Mesothelial cell of epicardium (in vitro differentiated cells): ENCODE measurements around the gene TMEM108. TPM values are rescaled to one million over a fixed set of nuclear protein-coding genes. Genes with fewer than 3 reads are reported as not detected.

Source experiments
- DNase-seq, 2 experiments: peaks; one replicate each; pipeline ENCODE4 v3.0.0; 2021; ENCODE audit warnings: low spot score in 2 of 2; ENCODE audit not compliant: unreplicated experiment in 2 of 2
- H3K27ac Mint-ChIP-seq: 2 replicates; pipeline ENCODE4 v1.8.0; 2021; ENCODE audit warnings: mixed read lengths
- H3K27me3 Mint-ChIP-seq: 2 replicates; pipeline ENCODE4 v1.8.0; 2021; ENCODE audit warnings: low read depth, mixed read lengths
- H3K36me3 Mint-ChIP-seq: 2 replicates; pipeline ENCODE4 v1.8.0; 2021; ENCODE audit warnings: mixed read lengths
- H3K4me1 Mint-ChIP-seq: 2 replicates; pipeline ENCODE4 v1.8.0; 2021; ENCODE audit warnings: mixed read lengths
- H3K4me3 Mint-ChIP-seq: 2 replicates; pipeline ENCODE4 v1.8.0; 2021; ENCODE audit warnings: mild to moderate bottlenecking, moderate library complexity, mixed read lengths
- H3K9me3 Mint-ChIP-seq: 2 replicates; pipeline ENCODE4 v1.8.0; 2021; ENCODE audit warnings: mixed read lengths
- CTCF ChIP-seq: fragments of 200-600 bp; sonication (generic); IDR thresholded peaks from one replicate; pipeline ENCODE4 v1.5.0; 2021; ENCODE audit warnings: antibody characterized with exemption; ENCODE audit not compliant: unreplicated experiment
- total RNA-seq: library from RNA; stranded (reverse); gene quantifications from 3 replicates; pipeline ENCODE4 v1.2.1, GENCODE V29; 2021

Gene TMEM108
- total RNA-seq, 1 donor from 2014 or later: 17.3 TPM

GRCh38 chr3:133016838-133017309 is 21.3 kb upstream of the TMEM108 start:
- H3K4me3 Mint-ChIP-seq: no peak overlapping the region
- H3K36me3 Mint-ChIP-seq: peaks cover 2% of the 10 kb centered on the region
- peaks cover 14% of the 10 kb centered on the region for H3K4me1 Mint-ChIP-seq
- no peak overlapping the region for H3K27ac Mint-ChIP-seq
- peaks cover 45% of the 10 kb centered on the region for H3K27me3 Mint-ChIP-seq
- no peak for DNase-seq
- TF ChIP-seq CTCF: no peak
- peaks cover 7% of the 10 kb centered on the region for H3K9me3 Mint-ChIP-seq

GRCh38 chr3:133018921-133019320 is 19.3 kb upstream of the TMEM108 start:
- peaks cover 62% of the 10 kb centered on the region for H3K27me3 Mint-ChIP-seq
- no peaks in the 10 kb centered on the region for H3K9me3 Mint-ChIP-seq
- no peaks in the 10 kb centered on the region for H3K36me3 Mint-ChIP-seq
- DNase-seq: no peak
- TF ChIP-seq CTCF: no peak
- H3K27ac Mint-ChIP-seq: no peak overlapping the region
- H3K4me3 Mint-ChIP-seq: no peak overlapping the region
- H3K4me1 Mint-ChIP-seq: peaks cover 14% of the 10 kb centered on the region

- DNase-seq: no peak
- H3K4me3 Mint-ChIP-seq: no peak overlapping the region
- H3K36me3 Mint-ChIP-seq: no peaks in the 10 kb centered on the region
- no peak for TF ChIP-seq CTCF
- H3K27ac Mint-ChIP-seq: no peak overlapping the region
- H3K9me3 Mint-ChIP-seq: no peaks in the 10 kb centered on the region
- peaks cover 10% of the 10 kb centered on the region for H3K4me1 Mint-ChIP-seq
- peaks cover 75% of the 10 kb centered on the region for H3K27me3 Mint-ChIP-seq
Observed at GRCh38 chr3:133021206-133021605, 17.0 kb upstream of the TMEM108 start.

GRCh38 chr3:133023362-133023761 is 14.8 kb upstream of the TMEM108 start:
- H3K9me3 Mint-ChIP-seq: no peaks in the 10 kb centered on the region
- no peak overlapping the region for H3K27ac Mint-ChIP-seq
- no peak overlapping the region for H3K4me3 Mint-ChIP-seq
- no peak for DNase-seq
- no peak for TF ChIP-seq CTCF
- H3K27me3 Mint-ChIP-seq: peaks cover 87% of the 10 kb centered on the region
- H3K36me3 Mint-ChIP-seq: no peaks in the 10 kb centered on the region
- no peaks in the 10 kb centered on the region for H3K4me1 Mint-ChIP-seq

- no peak for DNase-seq
- no peaks in the 10 kb centered on the region for H3K36me3 Mint-ChIP-seq
- TF ChIP-seq CTCF: no peak
- no peaks in the 10 kb centered on the region for H3K9me3 Mint-ChIP-seq
- peaks cover 86% of the 10 kb centered on the region for H3K27me3 Mint-ChIP-seq
- H3K27ac Mint-ChIP-seq: no peak overlapping the region
- no peak overlapping the region for H3K4me3 Mint-ChIP-seq
- no peaks in the 10 kb centered on the region for H3K4me1 Mint-ChIP-seq
Observed at GRCh38 chr3:133025546-133025945, 12.6 kb upstream of the TMEM108 start.

DNA sequence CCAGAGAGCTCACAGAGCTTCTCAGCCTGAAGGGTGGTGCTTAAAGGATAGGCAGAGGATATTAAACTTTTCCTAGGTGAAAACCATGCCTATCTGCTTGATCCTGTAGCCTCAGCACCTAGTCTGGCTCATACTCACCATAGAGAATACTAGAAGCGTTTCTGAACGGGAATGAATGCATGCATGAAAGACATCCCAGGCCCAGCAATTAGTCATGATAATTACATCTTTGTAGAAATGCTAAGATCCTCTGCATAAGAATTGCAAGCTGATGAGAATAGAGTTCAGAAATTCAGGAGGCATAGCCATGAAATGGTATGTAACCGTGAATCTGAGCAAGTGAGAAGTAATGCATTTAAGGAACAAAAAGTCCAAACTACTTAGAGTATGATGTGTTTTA is 5.9 kb upstream of the TMEM108 start:
- Mint-ChIP-seq H3K27ac (no peak overlapping the region), H3K36me3 (no peaks in the 10 kb centered on the region), H3K4me3 (no peak overlapping the region), H3K27me3 (peaks cover 86% of the 10 kb centered on the region), H3K4me1 (no peaks in the 10 kb centered on the region), H3K9me3 (no peaks in the 10 kb centered on the region)
- no peak for TF ChIP-seq CTCF
- DNase-seq: no peak
